ENCODE results near the gene SGIP1.

Gene SGIP1

GRCh38 chr1:66617362-66618184 is 83.6 kb downstream of the SGIP1 start:
- no peak for DNase-seq

- no peak for DNase-seq
These were observed 84.4 kb downstream of the SGIP1 start for GRCh38 chr1:66618390-66618789.

GRCh38 chr1:66623812-66624211 is 89.9 kb downstream of the SGIP1 start:
- DNase-seq: no peak

GRCh38 chr1:66624412-66625060 is 90.6 kb downstream of the SGIP1 start:
- DNase-seq: no peak

GRCh38 chr1:66626261-66626660 is 92.3 kb downstream of the SGIP1 start:
- DNase-seq: no peak

- no peak for DNase-seq
These were observed 95.0 kb downstream of the SGIP1 start for GRCh38 chr1:66628926-66629325.

GRCh38 chr1:66633159-66633558 is 99.2 kb downstream of the SGIP1 start:
- no peak for DNase-seq

GRCh38 chr1:66637146-66637545 is 103.2 kb downstream of the SGIP1 start:
- no peak for DNase-seq

- no peak for DNase-seq
These were observed 108.0 kb downstream of the SGIP1 start for GRCh38 chr1:66641891-66642473.

GRCh38 chr1:66642992-66643391 is 109.0 kb downstream of the SGIP1 start:
- no peak for DNase-seq

GRCh38 chr1:66644331-66644730 is 110.4 kb downstream of the SGIP1 start:
- no peak for DNase-seq

- peak; percentile 41 to 63 for DNase-seq
These were observed 115.1 kb downstream of the SGIP1 start for GRCh38 chr1:66648901-66649595.

GRCh38 chr1:66652556-66652955 is 118.6 kb downstream of the SGIP1 start:
- no peak for DNase-seq

GRCh38 chr1:66654643-66655042 is 120.7 kb downstream of the SGIP1 start:
- no peak for DNase-seq

GRCh38 chr1:66671455-66671854 is 137.5 kb downstream of the SGIP1 start:
- DNase-seq: no peak

GRCh38 chr1:66676613-66677298 is 142.8 kb downstream of the SGIP1 start:
- no peak for DNase-seq

GRCh38 chr1:66678146-66678545 is 144.2 kb downstream of the SGIP1 start:
- DNase-seq: no peak

GRCh38 chr1:66679140-66679539 is 145.2 kb downstream of the SGIP1 start:
- no peak for DNase-seq

GRCh38 chr1:66681686-66682085 is 147.7 kb downstream of the SGIP1 start:
- DNase-seq: no peak

- no peak for DNase-seq
These were observed 148.2 kb downstream of the SGIP1 start for GRCh38 chr1:66682106-66682505.

GRCh38 chr1:66684353-66684752 is 150.4 kb downstream of the SGIP1 start:
- DNase-seq: no peak

- no peak for DNase-seq
These were observed 151.3 kb downstream of the SGIP1 start for GRCh38 chr1:66685265-66685664.

GRCh38 chr1:66685670-66686069 is 151.7 kb downstream of the SGIP1 start:
- DNase-seq: no peak

Measured in AML-193 (cell line).